ENCODE data around the gene NUAK2. TPM values are rescaled to one million over a fixed set of nuclear protein-coding genes. Genes with fewer than 3 reads are reported as not detected.

The NUAK2 gene
- total RNA-seq, 4 donors from 2014 or later: 1.1 to 5.4 (median 3.2) TPM

DNA sequence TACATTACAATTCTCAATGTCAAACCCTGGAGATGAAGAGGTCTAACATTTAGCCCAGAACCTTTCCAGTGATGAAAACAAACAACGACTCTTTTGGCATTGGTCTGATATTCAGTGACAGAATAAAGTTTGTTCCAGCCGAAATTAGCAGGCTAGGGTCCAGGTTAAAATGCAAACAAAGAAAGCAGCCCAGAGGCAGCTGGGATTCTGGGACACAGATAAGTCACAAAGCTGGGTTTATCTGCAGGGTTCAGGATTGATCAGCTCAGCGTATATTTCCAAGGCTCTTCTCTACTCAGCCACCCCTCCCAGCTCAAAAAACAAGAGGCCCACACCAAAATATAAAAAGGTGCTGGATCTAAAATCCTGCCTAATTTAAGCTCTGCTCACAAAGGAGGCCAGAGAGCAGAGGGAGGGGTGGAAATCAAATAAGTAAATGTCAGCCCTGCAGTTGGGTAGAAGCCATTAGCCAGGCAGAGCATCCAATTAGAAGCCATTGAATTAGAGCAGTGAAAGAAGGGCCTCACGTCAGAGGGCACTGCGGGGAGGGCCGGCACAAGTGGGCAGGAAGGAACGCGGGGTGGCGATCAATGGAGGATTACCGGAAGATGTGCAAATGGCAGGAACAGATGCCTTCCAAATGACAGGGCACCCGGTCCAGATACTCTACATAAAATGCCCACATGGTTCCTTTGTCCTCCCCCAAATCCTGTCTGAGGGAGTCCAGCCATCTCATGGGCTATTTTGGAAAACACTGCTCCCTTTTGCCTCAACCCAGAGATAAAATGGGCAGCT lies 38.4 kb upstream of the NUAK2 start:
- no peak for TF ChIP-seq CTCF (IDR thresholded peaks at IDR 0.05)
- DNase-seq (ENCODE audit: low spot score) (no peak), ATAC-seq (ENCODE audit: low FRiP score) (no peak)

DNA sequence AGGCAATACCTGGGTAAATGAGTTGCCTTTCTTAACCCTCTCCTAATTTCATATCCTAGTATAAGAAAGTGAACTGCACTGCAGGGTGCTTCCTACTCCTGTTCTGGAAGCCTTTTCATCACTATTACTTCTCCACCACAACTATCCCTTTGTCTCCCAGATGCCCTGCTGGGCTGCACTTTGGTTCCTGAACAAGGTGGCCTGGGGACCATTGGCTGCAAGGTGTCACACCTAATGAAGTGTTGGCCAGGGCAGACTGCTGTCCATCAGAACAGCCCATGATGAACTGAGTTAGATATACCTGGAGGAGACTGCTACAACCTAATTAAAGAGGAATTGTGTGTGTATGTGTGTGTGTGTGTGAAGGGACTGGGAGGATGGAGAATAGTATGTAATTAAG lies 37.0 kb upstream of the NUAK2 start:
- DNase-seq (ENCODE audit: low spot score) (no peak), ATAC-seq (ENCODE audit: low FRiP score) (no peak)
- TF ChIP-seq CTCF (IDR thresholded peaks at IDR 0.05): no peak

- no peak for TF ChIP-seq CTCF (IDR thresholded peaks at IDR 0.05)
- ATAC-seq (ENCODE audit: low FRiP score): no peak
These were observed 36.0 kb upstream of the NUAK2 start for GRCh38 chr1:205357567-205357966.

DNA sequence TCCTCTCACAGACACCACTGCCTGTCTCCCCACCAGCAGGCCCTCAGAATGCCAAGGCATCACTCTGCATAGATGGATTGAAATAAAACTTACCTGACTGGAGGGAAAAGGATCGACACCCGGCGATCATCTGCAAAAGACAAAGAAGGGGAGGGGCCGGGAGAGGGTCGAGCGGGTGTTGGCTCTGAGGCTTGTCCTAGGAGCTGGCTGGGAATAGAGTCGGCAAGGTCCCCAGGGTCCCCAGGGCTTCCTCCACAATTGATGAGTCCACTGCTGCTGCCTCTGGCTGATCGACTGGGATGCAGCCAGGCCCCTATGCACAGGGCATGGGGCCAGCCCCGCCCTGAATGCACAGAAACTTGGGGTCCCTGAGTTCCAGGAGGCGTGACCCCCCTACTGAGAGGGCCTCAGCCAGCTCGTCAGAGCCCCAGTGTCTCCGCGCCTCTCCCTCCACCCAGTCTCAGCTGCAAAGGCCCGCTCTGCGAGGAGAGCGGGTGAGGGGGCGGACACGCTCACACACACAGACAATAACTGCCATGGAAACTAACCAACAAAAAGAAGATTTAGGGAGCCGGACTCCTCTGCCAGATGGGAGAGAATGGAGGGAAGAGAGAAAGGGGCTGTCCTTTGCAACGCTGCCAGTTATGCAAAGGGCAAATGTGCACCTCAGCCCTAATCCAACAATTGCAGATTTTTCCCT lies 35.0 kb upstream of the NUAK2 start, which contains the start of gene KLHDC8A:
Gene KLHDC8A, minus strand, starts transcription at position 483 of the 700 bp plus-strand sequence. CDS start 13,318 bp downstream, outside the sequence.
- DNase-seq (ENCODE audit: low spot score) (no peak), ATAC-seq (ENCODE audit: low FRiP score) (peak; percentile 48)
- no peak for TF ChIP-seq CTCF (IDR thresholded peaks at IDR 0.05)

More at GRCh38 chr1:205357567-205357966, 36.0 kb upstream of the NUAK2 start:
- no peak for DNase-seq (ENCODE audit: low spot score)

GRCh38 chr1:205355075-205355453 lies 33.5 kb upstream of the NUAK2 start:
- DNase-seq (ENCODE audit: low spot score): no peak
- no peak for ATAC-seq (ENCODE audit: low FRiP score)
- TF ChIP-seq CTCF (IDR thresholded peaks at IDR 0.05): no peak

- ATAC-seq (ENCODE audit: low FRiP score): no peak
- peak; percentile 46 for DNase-seq (ENCODE audit: low spot score)
- peak in 2 of 3 donors; percentile 3 to 28 for TF ChIP-seq CTCF (IDR thresholded peaks at IDR 0.05)
These were observed 32.9 kb upstream of the NUAK2 start for GRCh38 chr1:205354259-205355074.
